Endodermal cell (in vitro differentiated cells): ENCODE data around the gene FAM217B. TPM values are rescaled to one million over a fixed set of nuclear protein-coding genes. Genes with fewer than 3 reads are reported as not detected.

Experiments used
- DNase-seq: peaks from one replicate; pipeline ENCODE4 v3.0.0-alpha.2; 2017
- H3K27ac ChIP-seq: 2 replicates; pipeline ENCODE4 v1.5.1; 2013; ENCODE audit warnings: mild to moderate bottlenecking, low read depth, low read length, moderate library complexity
- H3K27me3 ChIP-seq: 2 replicates; pipeline ENCODE4 v1.6.1; 2013; ENCODE audit warnings: mild to moderate bottlenecking, low read length, moderate library complexity; ENCODE audit not compliant: insufficient read depth, control insufficient read depth, poor library complexity, severe bottlenecking
- H3K36me3 ChIP-seq: 2 replicates; pipeline ENCODE4 v1.7.0; 2013; ENCODE audit warnings: mild to moderate bottlenecking, low read length, moderate library complexity; ENCODE audit not compliant: control insufficient read depth, insufficient read depth
- H3K4me1 ChIP-seq: one replicate; pipeline ENCODE4 v1.7.0; 2013; ENCODE audit warnings: low read length; ENCODE audit not compliant: control insufficient read depth, insufficient read depth
- H3K4me3 ChIP-seq: 2 replicates; pipeline ENCODE4 v1.5.1; 2013; ENCODE audit warnings: mild to moderate bottlenecking, low read length, moderate library complexity
- H3K9ac ChIP-seq: 2 replicates; pipeline ENCODE4 v1.6.1; 2013; ENCODE audit warnings: mild to moderate bottlenecking, low read length, moderate library complexity; ENCODE audit not compliant: poor library complexity, severe bottlenecking; ENCODE audit errors: extremely low read depth
- H3K9me3 ChIP-seq: 2 replicates; pipeline ENCODE4 v1.6.1; 2013; ENCODE audit warnings: mild to moderate bottlenecking, low read length, moderate library complexity; ENCODE audit not compliant: control insufficient read depth
- H3K27ac Mint-ChIP-seq: 2 replicates; pipeline ENCODE4 v1.8.0; 2020; ENCODE audit warnings: mixed read lengths
- H3K27me3 Mint-ChIP-seq: 2 replicates; pipeline ENCODE4 v1.8.0; 2021; ENCODE audit warnings: mild to moderate bottlenecking, mixed read lengths; ENCODE audit not compliant: insufficient read depth
- H3K36me3 Mint-ChIP-seq: 2 replicates; pipeline ENCODE4 v1.8.0; 2020; ENCODE audit warnings: low read depth, mixed read lengths
- H3K4me1 Mint-ChIP-seq: 2 replicates; pipeline ENCODE4 v1.8.0; 2020; ENCODE audit warnings: mixed read lengths
- H3K4me3 Mint-ChIP-seq: 2 replicates; pipeline ENCODE4 v1.8.0; 2020; ENCODE audit warnings: mild to moderate bottlenecking, moderate library complexity, mixed read lengths
- H3K9me3 Mint-ChIP-seq: 2 replicates; pipeline ENCODE4 v1.8.0; 2020; ENCODE audit warnings: mild to moderate bottlenecking, mixed read lengths
- CTCF ChIP-seq: fragments of 200-600 bp; sonication (generic); conservative IDR thresholded peaks from 2 replicates; pipeline ENCODE4 v1.5.0; 2021; ENCODE audit warnings: antibody characterized with exemption, mild to moderate bottlenecking
- WGBS, 2 experiments: methylation state at CpG; one replicate each; pipeline versions ENCODE4 v1.1.5 to v1.1.7; 2013; ENCODE audit warnings: missing lambda C conversion rate in 2 of 2, mixed read lengths in 1 of 2; ENCODE audit not compliant: insufficient coverage in 1 of 2, insufficient read length in 1 of 2; 5-methylcytosine and 5-hydroxymethylcytosine counted together
- total RNA-seq, 2 donors: library from RNA; stranded (reverse); fragmentation: NEBNext Ultra II Directional in 1 of 2; extraction: Animal tissue kit (Norgen Biotek cat#: 25700) in 1 of 2; gene quantifications; 2 replicates in 1 of 2; 3 replicates in 1 of 2; pipeline ENCODE4 v1.2.1, GENCODE V29; 2021

Gene FAM217B
- total RNA-seq, 2 donors from 2014 or later = 24.4 to 25.1 TPM

GRCh38 chr20:59966428-59966827 is 26.2 kb downstream of the FAM217B start:
- no peak overlapping the region for H3K27ac Mint-ChIP-seq
- H3K4me3 Mint-ChIP-seq = no peak overlapping the region
- no peaks in the 10 kb centered on the region for H3K9me3 Mint-ChIP-seq
- peaks cover 32% of the 10 kb centered on the region for H3K27me3 Mint-ChIP-seq
- no peak for TF ChIP-seq CTCF
- peaks cover 15% of the 10 kb centered on the region for H3K27me3 ChIP-seq
- H3K4me1 ChIP-seq = no peaks in the 10 kb centered on the region
- H3K36me3 Mint-ChIP-seq = no peaks in the 10 kb centered on the region
- 97 to 100% methylated on average over 2 to 3 of the region's 3 CpGs for WGBS, 2 experiments
- no peaks in the 10 kb centered on the region for H3K9me3 ChIP-seq
- no peaks in the 10 kb centered on the region for H3K36me3 ChIP-seq
- H3K4me1 Mint-ChIP-seq = no peaks in the 10 kb centered on the region
- DNase-seq = no peak
- H3K9ac ChIP-seq = no peak overlapping the region
- no peak overlapping the region for H3K4me3 ChIP-seq
- no peak overlapping the region for H3K27ac ChIP-seq

- H3K27ac ChIP-seq = no peak overlapping the region
- no peaks in the 10 kb centered on the region for H3K36me3 ChIP-seq
- no peak for DNase-seq
- H3K36me3 Mint-ChIP-seq = no peaks in the 10 kb centered on the region
- no peaks in the 10 kb centered on the region for H3K4me1 ChIP-seq
- H3K4me3 ChIP-seq = no peak overlapping the region
- peaks cover 8% of the 10 kb centered on the region for H3K27me3 Mint-ChIP-seq
- no peak for TF ChIP-seq CTCF
- no peaks in the 10 kb centered on the region for H3K27me3 ChIP-seq
- no peak overlapping the region for H3K27ac Mint-ChIP-seq
- no peak overlapping the region for H3K9ac ChIP-seq
- H3K9me3 Mint-ChIP-seq = no peaks in the 10 kb centered on the region
- H3K4me1 Mint-ChIP-seq = no peaks in the 10 kb centered on the region
- 91% methylated on average over 1 of the region's 1 CpG; no CpG with 5 or more reads in 1 of the 2 experiments for WGBS, 2 experiments
- H3K4me3 Mint-ChIP-seq = no peak overlapping the region
- H3K9me3 ChIP-seq = no peaks in the 10 kb centered on the region
These were observed 31.2 kb downstream of the FAM217B start for GRCh38 chr20:59971428-59971827.

GRCh38 chr20:59972037-59972801 is 32.0 kb downstream of the FAM217B start:
- Histone ChIP-seq H3K36me3 (no peaks in the 10 kb centered on the region), H3K9ac (no peak overlapping the region), H3K27ac (no peak overlapping the region), H3K27me3 (no peaks in the 10 kb centered on the region), H3K4me1 (no peaks in the 10 kb centered on the region), H3K9me3 (no peaks in the 10 kb centered on the region), H3K4me3 (no peak overlapping the region)
- no peak overlapping the region for H3K27ac Mint-ChIP-seq
- peaks cover 5% of the 10 kb centered on the region for H3K27me3 Mint-ChIP-seq
- H3K4me3 Mint-ChIP-seq = no peak overlapping the region
- no peaks in the 10 kb centered on the region for H3K36me3 Mint-ChIP-seq
- no peaks in the 10 kb centered on the region for H3K9me3 Mint-ChIP-seq
- TF ChIP-seq CTCF = no peak
- 93 to 95% methylated on average over 9 to 12 of the region's 12 CpGs for WGBS, 2 experiments
- no peaks in the 10 kb centered on the region for H3K4me1 Mint-ChIP-seq
- DNase-seq = no peak
